Measurements from ENCODE around the gene ACSF2. TPM values are rescaled to one million over a fixed set of nuclear protein-coding genes. Genes with fewer than 3 reads are reported as not detected.
A peak's percentile ranks its signal among the peaks of the same experiment; 100 is the strongest.

The ACSF2 gene
- total RNA-seq, 2 donors from 2014 or later = 49.0 to 111 TPM

DNA sequence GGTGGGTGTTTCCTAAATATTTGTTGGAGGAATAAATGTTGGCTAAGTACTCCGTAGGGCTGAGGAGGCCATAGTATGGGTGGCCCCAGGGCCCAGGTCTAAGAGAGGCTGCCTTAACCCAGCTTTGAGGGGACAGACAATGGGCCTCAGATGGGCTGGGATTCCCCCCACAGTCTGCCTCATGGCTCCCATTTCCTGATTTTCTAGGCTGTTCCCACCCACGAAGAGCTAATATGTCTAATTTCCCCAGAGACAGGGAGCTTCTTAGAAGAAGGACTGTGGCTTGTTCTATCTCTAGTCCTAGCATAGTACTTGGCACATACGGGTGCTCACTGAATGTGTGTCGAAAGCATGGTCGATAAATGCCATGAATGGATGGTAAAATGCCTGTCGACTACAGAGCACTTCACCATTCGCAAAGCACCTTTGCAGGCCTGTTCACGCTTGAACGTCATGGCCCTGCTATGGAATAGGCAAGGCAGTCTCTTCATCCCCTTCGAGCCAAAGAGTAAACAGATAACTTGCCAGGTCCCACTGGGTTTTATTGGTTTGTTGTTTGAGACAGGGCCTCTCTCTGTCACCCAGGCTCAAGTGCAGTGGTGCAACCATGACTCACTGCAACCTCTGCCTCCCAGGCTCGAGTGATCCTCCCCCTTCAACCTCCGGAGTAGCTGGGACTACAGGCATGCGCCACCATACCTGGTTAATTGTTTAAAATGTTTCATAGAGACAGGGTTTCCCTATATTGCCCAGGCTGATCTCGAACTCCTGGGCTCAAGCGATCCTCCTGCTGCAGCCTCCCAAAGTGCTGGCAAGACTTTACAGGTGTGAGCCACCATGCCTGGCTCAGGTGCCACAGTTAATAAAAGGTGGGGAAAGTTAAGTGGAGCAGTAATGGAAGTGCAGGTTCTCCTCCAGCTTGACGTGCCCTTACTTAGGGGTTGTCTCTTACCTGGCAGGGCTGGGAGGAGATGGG lies 33.0 kb downstream of the ACSF2 start:
- Histone ChIP-seq H3K4me3 (no peak overlapping the region), H3K36me3 (no peaks in the 10 kb centered on the region), H3K4me1 (replicated peaks) (no peaks in the 10 kb centered on the region), H3K27me3 (replicated peaks; ENCODE audit: insufficient read depth) (no peaks in the 10 kb centered on the region), H3K27ac (peak overlapping the region in 1 of 2 donors; percentile 51), H3K9me3 (no peaks in the 10 kb centered on the region)
- no peak for TF ChIP-seq POLR2A (IDR thresholded peaks at IDR 0.05)
- TF ChIP-seq, protein P1, sequence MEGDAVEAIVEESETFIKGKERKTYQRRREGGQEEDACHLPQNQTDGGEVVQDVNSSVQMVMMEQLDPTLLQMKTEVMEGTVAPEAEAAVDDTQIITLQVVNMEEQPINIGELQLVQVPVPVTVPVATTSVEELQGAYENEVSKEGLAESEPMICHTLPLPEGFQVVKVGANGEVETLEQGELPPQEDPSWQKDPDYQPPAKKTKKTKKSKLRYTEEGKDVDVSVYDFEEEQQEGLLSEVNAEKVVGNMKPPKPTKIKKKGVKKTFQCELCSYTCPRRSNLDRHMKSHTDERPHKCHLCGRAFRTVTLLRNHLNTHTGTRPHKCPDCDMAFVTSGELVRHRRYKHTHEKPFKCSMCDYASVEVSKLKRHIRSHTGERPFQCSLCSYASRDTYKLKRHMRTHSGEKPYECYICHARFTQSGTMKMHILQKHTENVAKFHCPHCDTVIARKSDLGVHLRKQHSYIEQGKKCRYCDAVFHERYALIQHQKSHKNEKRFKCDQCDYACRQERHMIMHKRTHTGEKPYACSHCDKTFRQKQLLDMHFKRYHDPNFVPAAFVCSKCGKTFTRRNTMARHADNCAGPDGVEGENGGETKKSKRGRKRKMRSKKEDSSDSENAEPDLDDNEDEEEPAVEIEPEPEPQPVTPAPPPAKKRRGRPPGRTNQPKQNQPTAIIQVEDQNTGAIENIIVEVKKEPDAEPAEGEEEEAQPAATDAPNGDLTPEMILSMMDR (IDR thresholded peaks at IDR 0.05) = no peak
- TF ChIP-seq POLR2AphosphoS5 (IDR thresholded peaks at IDR 0.05) = peak; percentile 90
- WGBS = 43% methylated on average over 16 of the region's 16 CpGs
- intact Hi-C loops (cut with DNase I) = no loop called here
- DNase-seq (ENCODE audit: low spot score) = peak; percentile 83

DNA sequence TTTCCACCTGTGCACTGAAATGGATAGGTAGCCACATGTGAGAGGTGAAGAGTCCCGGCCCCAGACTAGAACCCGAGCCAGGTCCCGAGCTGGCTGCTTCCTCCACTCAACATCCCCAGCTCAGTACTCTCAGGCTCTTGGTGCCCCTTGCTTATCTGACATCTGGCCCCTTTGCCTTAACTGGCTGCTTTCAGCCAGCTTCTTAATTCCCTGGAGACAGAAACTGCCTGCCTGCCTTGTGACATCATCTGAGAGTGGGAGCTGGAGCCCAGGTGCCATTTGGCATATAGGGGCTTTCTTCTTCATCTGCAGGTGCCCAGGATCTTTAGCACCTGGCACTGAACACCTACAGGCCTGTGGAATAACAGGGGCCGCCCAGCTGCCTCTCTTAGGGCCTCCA lies 33.7 kb downstream of the ACSF2 start:
- H3K4me1 ChIP-seq (replicated peaks) = no peaks in the 10 kb centered on the region
- H3K4me3 ChIP-seq = no peak overlapping the region
- TF ChIP-seq POLR2AphosphoS5 (IDR thresholded peaks at IDR 0.05) (no peak), POLR2A (IDR thresholded peaks at IDR 0.05) (no peak)
- TF ChIP-seq, protein P1 (IDR thresholded peaks at IDR 0.05) = no peak
- H3K27me3 ChIP-seq (replicated peaks; ENCODE audit: insufficient read depth) = no peaks in the 10 kb centered on the region
- no peak overlapping the region for H3K27ac ChIP-seq
- H3K36me3 ChIP-seq = no peaks in the 10 kb centered on the region
- 91% methylated on average over 4 of the region's 4 CpGs for WGBS
- intact Hi-C loops (cut with DNase I) = no loop called here
- DNase-seq (ENCODE audit: low spot score) = no peak
- H3K9me3 ChIP-seq = no peaks in the 10 kb centered on the region

DNA sequence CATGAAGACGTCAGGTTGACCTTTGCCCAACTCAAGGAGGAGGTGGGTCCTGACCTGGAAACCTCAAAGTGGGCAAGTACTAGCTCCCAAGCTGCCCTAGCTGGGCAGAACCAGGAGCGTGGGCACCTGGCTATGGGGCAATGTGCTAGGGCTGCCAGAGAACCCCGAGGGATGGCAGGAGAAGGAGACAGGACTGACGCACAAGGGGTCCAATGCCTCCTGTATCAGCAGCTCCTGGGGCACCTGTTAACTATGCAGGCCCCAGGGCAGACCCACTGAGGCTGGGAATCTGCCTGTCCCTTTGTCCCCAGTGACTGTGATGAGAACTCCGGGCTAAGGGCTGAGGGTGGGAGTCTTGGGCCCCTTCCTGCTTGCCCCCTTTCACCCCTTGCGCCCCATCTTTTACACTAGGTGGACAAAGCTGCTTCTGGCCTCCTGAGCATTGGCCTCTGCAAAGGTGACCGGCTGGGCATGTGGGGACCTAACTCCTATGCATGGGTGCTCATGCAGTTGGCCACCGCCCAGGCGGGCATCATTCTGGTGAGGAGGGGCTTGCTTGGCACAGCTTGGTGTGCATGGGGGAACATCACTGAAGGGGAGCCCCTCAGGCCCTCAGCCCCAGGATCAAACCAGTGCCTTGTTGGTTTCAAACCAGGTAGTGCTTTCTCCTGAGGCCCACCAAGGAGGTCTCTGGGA lies 35.0 kb downstream of the ACSF2 start:
- intact Hi-C loops (cut with DNase I) = no loop called here
- DNase-seq (ENCODE audit: low spot score) = no peak
- Histone ChIP-seq H3K27me3 (replicated peaks; ENCODE audit: insufficient read depth) (no peaks in the 10 kb centered on the region), H3K4me3 (no peak overlapping the region), H3K27ac (no peak overlapping the region), H3K4me1 (replicated peaks) (no peaks in the 10 kb centered on the region), H3K36me3 (no peaks in the 10 kb centered on the region), H3K9me3 (no peaks in the 10 kb centered on the region)
- WGBS = 98% methylated on average over 9 of the region's 9 CpGs
- no peak for TF ChIP-seq POLR2AphosphoS5 (IDR thresholded peaks at IDR 0.05)
- no peak for TF ChIP-seq POLR2A (IDR thresholded peaks at IDR 0.05)
- TF ChIP-seq, protein P1 (IDR thresholded peaks at IDR 0.05) = no peak

DNA sequence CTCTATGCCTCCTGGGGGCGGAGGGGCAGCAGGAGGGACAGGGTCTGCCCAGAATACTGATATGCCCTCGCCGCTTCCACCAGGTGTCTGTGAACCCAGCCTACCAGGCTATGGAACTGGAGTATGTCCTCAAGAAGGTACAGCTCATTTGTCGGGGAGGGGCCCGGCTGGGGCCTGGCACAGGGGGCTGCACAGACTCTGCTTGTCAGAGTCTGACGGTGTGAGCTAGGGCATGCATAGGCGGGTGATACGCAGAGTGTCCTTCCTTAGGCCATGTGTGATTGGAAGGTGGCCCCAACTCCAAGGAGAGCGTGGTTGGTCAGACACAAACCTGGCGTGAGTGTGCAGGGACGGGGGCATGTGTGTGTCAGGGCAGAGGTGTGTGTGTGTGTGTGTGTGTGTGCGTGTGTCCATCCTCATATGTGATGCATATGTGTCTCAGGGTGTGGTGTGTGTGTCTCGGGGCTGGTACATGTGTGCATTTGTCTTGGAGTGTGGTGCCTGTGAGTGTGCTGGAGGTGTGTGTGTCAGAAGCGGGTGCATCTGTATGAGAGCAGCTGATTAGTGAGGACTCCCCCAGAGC lies 35.6 kb downstream of the ACSF2 start:
- no peak for TF ChIP-seq POLR2AphosphoS5 (IDR thresholded peaks at IDR 0.05)
- TF ChIP-seq POLR2A (IDR thresholded peaks at IDR 0.05) = no peak
- TF ChIP-seq, protein P1 (IDR thresholded peaks at IDR 0.05) = no peak
- H3K27ac ChIP-seq = no peak overlapping the region
- no peak for DNase-seq (ENCODE audit: low spot score)
- no peaks in the 10 kb centered on the region for H3K4me1 ChIP-seq (replicated peaks)
- intact Hi-C loops (cut with DNase I) = no loop called here
- no peaks in the 10 kb centered on the region for H3K9me3 ChIP-seq
- H3K36me3 ChIP-seq = no peaks in the 10 kb centered on the region
- H3K27me3 ChIP-seq (replicated peaks; ENCODE audit: insufficient read depth) = no peaks in the 10 kb centered on the region
- WGBS = 94% methylated on average over 14 of the region's 14 CpGs
- H3K4me3 ChIP-seq = no peak overlapping the region
